Left renal cortex interstitium (tissue), 4 donors: ENCODE measurements around the gene MYL6B. TPM values are rescaled to one million over a fixed set of nuclear protein-coding genes. Genes with fewer than 3 reads are reported as not detected.

Source experiments
- DNase-seq, 4 donors: peaks; one replicate each; pipeline ENCODE4 v3.0.0-alpha.2; 2013; ENCODE audit warnings: low read depth in 4 of 4, low spot score in 2 of 4, missing footprints in 1 of 4
- polyA plus RNA-seq, 4 donors: library from polyadenylated mRNA; unstranded; fragments of 120-200 nt; gene quantifications; one replicate each; pipeline ENCODE4 v1.2.1, GENCODE V29; 2013; ENCODE audit not compliant: insufficient read length in 4 of 4

MYL6B gene
- polyA plus RNA-seq, 4 donors, result 158 to 212 (median 171) TPM

DNA sequence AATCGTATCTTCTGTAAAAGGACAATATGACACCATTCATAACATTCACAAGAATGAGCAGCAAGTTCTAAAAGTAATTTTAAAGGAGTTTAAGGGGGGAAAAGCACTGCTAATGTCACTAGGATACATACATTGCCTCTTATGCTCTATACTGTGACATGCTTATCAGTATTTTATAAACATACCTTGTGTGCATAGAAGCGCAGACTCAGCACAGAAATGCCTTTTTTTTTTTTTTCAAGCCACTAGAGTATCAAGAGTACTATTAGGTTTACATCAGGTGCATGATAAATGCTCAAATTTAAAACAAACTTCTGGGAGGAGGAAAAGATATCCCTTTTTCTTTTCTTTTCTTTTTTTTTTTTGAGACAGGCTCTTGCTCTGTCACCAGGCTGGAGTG, 50.5 kb downstream of the MYL6B start:
- no peak for DNase-seq

GRCh38 chr12:56204275-56204674, 51.9 kb downstream of the MYL6B start:
- DNase-seq, result no peak

DNA sequence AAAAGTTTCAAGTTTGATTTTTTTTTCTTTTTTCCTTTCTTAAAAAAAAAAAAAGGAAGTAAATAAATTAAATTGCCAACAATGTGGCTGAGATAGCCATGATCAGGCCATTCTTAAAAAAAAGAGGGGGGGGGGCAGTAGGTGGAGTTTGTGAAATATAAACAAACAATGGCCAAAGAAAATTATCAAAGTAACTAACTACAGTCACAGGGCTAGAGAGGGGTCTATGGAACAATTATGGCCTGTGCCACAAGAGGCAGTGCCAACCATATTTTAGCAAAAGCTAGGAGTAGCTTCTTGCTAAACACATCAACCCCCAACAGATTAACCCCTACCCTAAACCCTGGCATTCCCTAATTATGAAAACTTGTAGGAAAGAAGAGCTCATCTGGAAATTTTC, 53.1 kb downstream of the MYL6B start:
- no peak for DNase-seq

GRCh38 chr12:56206452-56207166, 54.2 kb downstream of the MYL6B start:
- no peak for DNase-seq

Other genes starting within 250 kb of the MYL6B start
- 10 to 100 TPM; 34.9 to 41.9 (median 36.4) TPM for gene PYM1, start 224.7 kb upstream of the MYL6B start, polyA plus RNA-seq
- gene DGKA, start 221.4 kb upstream of the MYL6B start, polyA plus RNA-seq, result 10 to 100 TPM; 15.8 to 26.4 (median 21.8) TPM
- gene PMEL, start 186.5 kb upstream of the MYL6B start, polyA plus RNA-seq, result 1 to 10 TPM; 3.3 to 4.6 (median 4.2) TPM
- 10 to 100 TPM; 52.0 to 75.1 (median 67.0) TPM for gene CDK2, start 185.8 kb upstream of the MYL6B start, polyA plus RNA-seq
- gene RAB5B, start 178.5 kb upstream of the MYL6B start, polyA plus RNA-seq, result 100 to 1,000 TPM; 155 to 162 (median 160) TPM
- 10 to 100 TPM; 40.9 to 57.7 (median 52.6) TPM for gene SUOX, start 155.3 kb upstream of the MYL6B start, polyA plus RNA-seq
- gene IKZF4, start 131.5 kb upstream of the MYL6B start, polyA plus RNA-seq, result 10 to 100 TPM; 13.9 to 26.8 (median 19.6) TPM
- 100 to 1,000 TPM; 119 to 541 (median 268) TPM for gene RPS26, start 110.7 kb upstream of the MYL6B start, polyA plus RNA-seq
- 100 to 1,000 TPM in 1 of 4 donors, 10 to 100 TPM in 3; 57.6 to 108 (median 87.7) TPM for gene ERBB3, start 72.4 kb upstream of the MYL6B start, polyA plus RNA-seq
- 100 to 1,000 TPM; 148 to 165 (median 156) TPM for gene PA2G4, start 48.0 kb upstream of the MYL6B start, polyA plus RNA-seq
- 1,000 to 10,000 TPM; 4,437 to 5,971 (median 5,319) TPM for gene RPL41, start 36.0 kb upstream of the MYL6B start, polyA plus RNA-seq
- 1 to 10 TPM; 5.8 to 8.4 (median 6.2) TPM for gene ZC3H10, start 34.3 kb upstream of the MYL6B start, polyA plus RNA-seq
- gene ESYT1, start 24.3 kb upstream of the MYL6B start, polyA plus RNA-seq, result 10 to 100 TPM; 74.7 to 87.1 (median 75.3) TPM
- gene MYL6, start 5.8 kb downstream of the MYL6B start, polyA plus RNA-seq, result 1,000 to 10,000 TPM; 1,610 to 2,370 (median 1,767) TPM
- 100 to 1,000 TPM in 3 of 4 donors, 10 to 100 TPM in 1; 97.5 to 151 (median 128) TPM for gene SMARCC2, start 36.9 kb downstream of the MYL6B start, polyA plus RNA-seq
- gene RNF41, start 69.3 kb downstream of the MYL6B start, polyA plus RNA-seq, result 10 to 100 TPM; 44.0 to 46.6 (median 45.4) TPM
- gene NABP2, start 71.8 kb downstream of the MYL6B start, polyA plus RNA-seq, result 10 to 100 TPM; 28.6 to 32.9 (median 30.8) TPM
- gene SLC39A5, start 77.5 kb downstream of the MYL6B start, polyA plus RNA-seq, result 10 to 100 TPM; 46.5 to 69.1 (median 59.7) TPM
- gene ANKRD52, start 105.8 kb downstream of the MYL6B start, polyA plus RNA-seq, result 10 to 100 TPM; 24.0 to 45.9 (median 31.5) TPM
- 10 to 100 TPM; 13.3 to 20.7 (median 19.0) TPM for gene COQ10A, start 114.4 kb downstream of the MYL6B start, polyA plus RNA-seq
- gene CS, start 147.7 kb downstream of the MYL6B start, polyA plus RNA-seq, result 100 to 1,000 TPM; 169 to 213 (median 200) TPM
- 100 to 1,000 TPM; 143 to 174 (median 159) TPM for gene CNPY2, start 163.4 kb downstream of the MYL6B start, polyA plus RNA-seq
- 100 to 1,000 TPM in 2 of 4 donors, 10 to 100 TPM in 2; 51.8 to 138 (median 92.9) TPM for gene PAN2, start 181.4 kb downstream of the MYL6B start, polyA plus RNA-seq
- 1 to 10 TPM in 1 of 4 donors, under 1 TPM in 3; 0.59 to 1.2 (median 0.75) TPM for gene IL23A, start 186.3 kb downstream of the MYL6B start, polyA plus RNA-seq
- 100 to 1,000 TPM in 2 of 4 donors, 10 to 100 TPM in 2; 71.1 to 156 (median 114) TPM for gene STAT2, start 207.5 kb downstream of the MYL6B start, polyA plus RNA-seq
- gene APOF, start 210.3 kb downstream of the MYL6B start, polyA plus RNA-seq, result under 1 TPM; 0.09 to 0.14 (median 0.12) TPM